Stomach (tissue), 4 donors: ENCODE results near the gene BRD3OS.
A peak's percentile ranks its signal among the peaks of the same experiment; 100 is the strongest.

Source experiments
- EP300 ChIP-seq: sonication (generic); formaldehyde crosslinking; IDR thresholded peaks from one replicate; pipeline ENCODE4 v1.6.1; 2017; ENCODE audit warnings: antibody characterized with exemption
- POLR2A ChIP-seq, 4 donors: fragments of 450-650 bp; IDR thresholded peaks; one replicate each; pipeline ENCODE4 v1.6.1; 2016; ENCODE audit warnings: antibody characterized with exemption in 4 of 4, control low read depth in 2 of 4, mild to moderate bottlenecking in 1 of 4, moderate library complexity in 1 of 4
- POLR2AphosphoS5 ChIP-seq, 3 donors: sonication (generic); formaldehyde crosslinking; IDR thresholded peaks; one replicate each; pipeline ENCODE4 v1.6.1; 2016; ENCODE audit warnings: antibody characterized with exemption in 3 of 3
- TF ChIP-seq, protein P1 (sequence below), 7 experiments: fragments of 450-650 bp in 4 of 7; fragments of 200-600 bp in 3 of 7; sonication (generic) in 3 of 7; IDR thresholded peaks; one replicate each; pipeline ENCODE4 v1.5.1; 2016 to 2019; ENCODE audit warnings: antibody characterized with exemption in 7 of 7, control low read depth in 2 of 7, mild to moderate bottlenecking in 1 of 7

- TF ChIP-seq POLR2AphosphoS5 (IDR thresholded peaks at IDR 0.05) (peak in 1 of 3 donors; percentile 44), POLR2A (IDR thresholded peaks at IDR 0.05) (no peak), EP300 (no peak)
- TF ChIP-seq, protein P1, sequence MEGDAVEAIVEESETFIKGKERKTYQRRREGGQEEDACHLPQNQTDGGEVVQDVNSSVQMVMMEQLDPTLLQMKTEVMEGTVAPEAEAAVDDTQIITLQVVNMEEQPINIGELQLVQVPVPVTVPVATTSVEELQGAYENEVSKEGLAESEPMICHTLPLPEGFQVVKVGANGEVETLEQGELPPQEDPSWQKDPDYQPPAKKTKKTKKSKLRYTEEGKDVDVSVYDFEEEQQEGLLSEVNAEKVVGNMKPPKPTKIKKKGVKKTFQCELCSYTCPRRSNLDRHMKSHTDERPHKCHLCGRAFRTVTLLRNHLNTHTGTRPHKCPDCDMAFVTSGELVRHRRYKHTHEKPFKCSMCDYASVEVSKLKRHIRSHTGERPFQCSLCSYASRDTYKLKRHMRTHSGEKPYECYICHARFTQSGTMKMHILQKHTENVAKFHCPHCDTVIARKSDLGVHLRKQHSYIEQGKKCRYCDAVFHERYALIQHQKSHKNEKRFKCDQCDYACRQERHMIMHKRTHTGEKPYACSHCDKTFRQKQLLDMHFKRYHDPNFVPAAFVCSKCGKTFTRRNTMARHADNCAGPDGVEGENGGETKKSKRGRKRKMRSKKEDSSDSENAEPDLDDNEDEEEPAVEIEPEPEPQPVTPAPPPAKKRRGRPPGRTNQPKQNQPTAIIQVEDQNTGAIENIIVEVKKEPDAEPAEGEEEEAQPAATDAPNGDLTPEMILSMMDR (IDR thresholded peaks at IDR 0.05), result no peak
These were observed 34.7 kb upstream of the BRD3OS start for GRCh38 chr9:133990366-133991213.
